B cell (primary cell): ENCODE data around the gene ACY1. TPM values are rescaled to one million over a fixed set of nuclear protein-coding genes. Genes with fewer than 3 reads are reported as not detected.
A peak's percentile ranks its signal among the peaks of the same experiment; 100 is the strongest.

ENCODE experiments used
- ATAC-seq: fragments of 200-7000 bp; cut with Tn5 transposase; one replicate; pipeline ENCODE4 v1.10.0; 2021; ENCODE audit warnings: low read depth, mild to moderate bottlenecking, moderate number of reproducible peaks, moderate library complexity
- CTCF ChIA-PET: fragments of 350-600 bp; sonication (Branson Sonifier 250); formaldehyde crosslinking; loops from one replicate; lab custom pipeline; 2021; ENCODE audit warnings: antibody characterized with exemption, inconsistent platforms; lab: Charles Lee
- POLR2A ChIA-PET: fragments of 350-600 bp; sonication (Branson Sonifier 250); formaldehyde crosslinking; loops from one replicate; lab custom pipeline; 2021; ENCODE audit warnings: antibody characterized with exemption; lab: Charles Lee
- DNase-seq: peaks from one replicate; pipeline ENCODE4 v3.0.0; 2013
- H2AFZ ChIP-seq: 2 replicates; pipeline ENCODE4 v1.6.1; 2012; ENCODE audit warnings: mild to moderate bottlenecking, low read depth, low read length; ENCODE audit not compliant: insufficient read depth, poor library complexity, severe bottlenecking
- H3K27ac ChIP-seq, 2 donors: 1 replicate in 1 of 2; 2 replicates in 1 of 2; pipeline ENCODE4 v1.5.1; 2012 to 2013; ENCODE audit warnings: low read length in 2 of 2, mild to moderate bottlenecking in 2 of 2, moderate library complexity in 1 of 2
- H3K27me3 ChIP-seq, 4 experiments: fragments of 200-600 bp in 1 of 4; sonication (generic) in 1 of 4; replicated peaks in 1 of 4; 1 replicate in 2 of 4; 2 replicates in 2 of 4; pipeline versions ENCODE4 v1.6.1 to v1.7.0; 2013 to 2016; ENCODE audit warnings: low read length in 3 of 4, mild to moderate bottlenecking in 2 of 4, mixed read lengths in 1 of 4, moderate library complexity in 1 of 4; ENCODE audit not compliant: insufficient read depth in 4 of 4, control insufficient read depth in 3 of 4; ENCODE audit errors: control extremely low read depth in 1 of 4
- H3K36me3 ChIP-seq, 2 experiments: replicated peaks in 1 of 2; 1 replicate in 1 of 2; 2 replicates in 1 of 2; pipeline versions ENCODE4 v1.6.1 to v1.7.1; 2013; ENCODE audit warnings: low read length in 1 of 2; ENCODE audit not compliant: insufficient read depth in 2 of 2, control insufficient read depth in 1 of 2; ENCODE audit errors: control extremely low read depth in 1 of 2, extremely low read depth in 1 of 2
- H3K4me1 ChIP-seq, 2 donors: fragments of 200-600 bp in 1 of 2; sonication (generic) in 1 of 2; 1 replicate in 1 of 2; 2 replicates in 1 of 2; pipeline versions ENCODE4 v1.5.1 to v1.6.1; 2013 to 2017; ENCODE audit warnings: low read length in 2 of 2; ENCODE audit not compliant: control insufficient read depth in 2 of 2, insufficient read depth in 2 of 2
- H3K4me2 ChIP-seq: replicated peaks from 2 replicates; pipeline ENCODE3; 2012; ENCODE audit warnings: mild to moderate bottlenecking, low read depth, low read length; ENCODE audit not compliant: poor library complexity, severe bottlenecking
- H3K4me3 ChIP-seq, 5 experiments: fragments of 200-600 bp in 1 of 5; sonication (generic) in 1 of 5; 1 replicate in 3 of 5; 2 replicates in 2 of 5; pipeline versions ENCODE4 v1.5.1 to v1.7.0; 2011 to 2016; ENCODE audit warnings: low read length in 4 of 5, mild to moderate bottlenecking in 4 of 5, low read depth in 2 of 5, control low read depth in 1 of 5, moderate library complexity in 1 of 5; ENCODE audit not compliant: insufficient read depth in 1 of 5; ENCODE audit errors: control extremely low read depth in 1 of 5, extremely low read depth in 1 of 5
- H3K79me2 ChIP-seq: fragments of 200-600 bp; sonication (generic); one replicate; pipeline ENCODE4 v1.6.0; 2016; ENCODE audit warnings: low read length; ENCODE audit not compliant: control insufficient read depth, insufficient read depth
- H3K9ac ChIP-seq: fragments of 200-600 bp; sonication (generic); 2 replicates; pipeline ENCODE4 v1.6.1; 2017; ENCODE audit warnings: mild to moderate bottlenecking, low read length, moderate library complexity
- H3K9me3 ChIP-seq, 3 donors: one replicate each; pipeline versions ENCODE4 v1.6.1 to v1.7.1; 2013; ENCODE audit warnings: low read length in 2 of 3; ENCODE audit not compliant: control insufficient read depth in 2 of 3, insufficient read depth in 1 of 3; ENCODE audit errors: control extremely low read depth in 1 of 3
- H4K20me1 ChIP-seq: 2 replicates; pipeline ENCODE4 v1.6.0; 2012; ENCODE audit warnings: mild to moderate bottlenecking, low read length; ENCODE audit not compliant: insufficient read depth, control insufficient read depth, poor library complexity, severe bottlenecking
- H3K27ac Mint-ChIP-seq: one replicate; pipeline ENCODE4 v1.8.0; 2021; ENCODE audit warnings: mixed read lengths
- H3K27me3 Mint-ChIP-seq: one replicate; pipeline ENCODE4 v1.8.0; 2021; ENCODE audit warnings: mixed read lengths
- H3K4me1 Mint-ChIP-seq: one replicate; pipeline ENCODE4 v1.8.0; 2021; ENCODE audit warnings: mixed read lengths
- H3K4me3 Mint-ChIP-seq: one replicate; pipeline ENCODE4 v1.8.0; 2021; ENCODE audit warnings: mixed read lengths
- H3K9me3 Mint-ChIP-seq: one replicate; pipeline ENCODE4 v1.8.0; 2022; ENCODE audit warnings: mixed read lengths; ENCODE audit not compliant: insufficient read depth
- EZH2 ChIP-seq: IDR thresholded peaks from 2 replicates; pipeline ENCODE4 v1.6.1; 2012; ENCODE audit warnings: borderline replicate concordance, low read depth, mild to moderate bottlenecking, moderate library complexity, low read length; ENCODE audit not compliant: insufficient read depth, poor library complexity, severe bottlenecking
- WGBS: methylation state at CpG from one replicate; pipeline ENCODE4 v1.1.5; 2013; ENCODE audit warnings: missing lambda C conversion rate; ENCODE audit not compliant: insufficient coverage; 5-methylcytosine and 5-hydroxymethylcytosine counted together
- intact Hi-C: fragments of 100-400 bp; cut with micrococcal nuclease; formaldehyde crosslinking; loops from one replicate; pipeline ENCODE4 v1.10.0; 2022
- polyA plus RNA-seq: library from polyadenylated mRNA; depleted of rRNA; stranded (reverse); fragments of >200 nt; gene quantifications from 2 replicates; pipeline ENCODE4 v1.2.3, GENCODE V29; 2012
- total RNA-seq, 2 donors: library from RNA; stranded (reverse); fragments of 120-200 nt in 1 of 2; gene quantifications; 1 replicate in 1 of 2; 2 replicates in 1 of 2; pipeline versions ENCODE4 v1.2.3 to v1.2.4, GENCODE V29; 2013 to 2022
- TF ChIP-seq, protein P1 (sequence below): fragments of 200-600 bp; IDR thresholded peaks from one replicate; pipeline ENCODE4 v1.8.0; 2022; ENCODE audit warnings: antibody characterized with exemption, mild to moderate bottlenecking

The ACY1 gene
- total and polyA plus RNA-seq, 2 donors (not counting 1 experiment from before 2014, with no cell fraction given) = 14.6 to 26.2 TPM

DNA sequence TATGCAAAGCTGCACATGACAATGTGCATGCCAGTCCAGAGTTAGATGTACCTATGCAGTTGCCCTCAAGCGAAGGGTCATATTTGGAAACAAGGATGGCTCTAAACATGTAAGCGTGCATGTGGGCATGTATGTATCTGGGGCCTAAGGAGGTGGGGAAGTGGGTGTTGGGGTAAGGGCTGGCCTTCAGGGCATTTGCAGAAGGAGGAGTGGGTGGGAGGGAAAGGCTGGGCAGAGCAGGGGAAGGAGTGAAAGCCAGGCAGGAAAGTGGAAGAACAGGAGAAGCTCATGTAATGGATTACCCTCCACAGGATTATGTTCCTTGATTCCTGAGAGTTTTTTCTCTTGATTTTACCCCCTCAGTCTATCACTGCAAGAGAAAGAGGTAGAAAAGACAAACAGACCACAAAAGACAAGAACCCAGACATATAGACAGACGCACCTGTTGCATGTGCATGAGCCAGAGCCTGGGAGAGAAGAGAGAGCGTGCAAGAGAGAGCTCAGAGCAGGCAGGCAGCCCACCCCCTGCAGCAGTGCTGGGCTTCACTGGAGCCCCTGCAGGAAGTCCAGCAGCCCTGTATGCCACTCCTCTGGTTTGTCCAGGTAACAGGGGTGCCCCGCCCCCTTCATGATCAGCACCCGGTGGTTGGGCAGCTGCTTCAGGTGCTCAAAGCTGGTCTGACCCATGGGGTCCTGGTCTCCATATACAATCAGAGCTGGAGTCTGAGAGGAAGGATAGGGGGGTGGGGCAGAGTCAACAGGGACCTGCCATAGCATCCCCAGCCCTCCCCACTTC is 14.3 kb upstream of the ACY1 start:
- Histone ChIP-seq H3K9ac (no peak overlapping the region), H3K4me2 (peak overlapping the region; percentile 99), H3K4me3 (no peak overlapping the region), H3K4me1 (peaks cover 7 to 28% of the 10 kb centered on the region in 2 donors), H3K9me3 (no peaks in the 10 kb centered on the region), H2AFZ (no peak overlapping the region), H3K36me3 (peaks cover 0 to 3% of the 10 kb centered on the region in 2 experiments), H4K20me1 (no peaks in the 10 kb centered on the region), H3K27me3 (no peaks in the 10 kb centered on the region), H3K27ac (no peak overlapping the region), H3K79me2 (peaks cover 13% of the 10 kb centered on the region)
- H3K9me3 Mint-ChIP-seq = no peaks in the 10 kb centered on the region
- intact Hi-C loops = no loop called here
- POLR2A ChIA-PET = interaction anchor here (1.4 kb wide), 1 partner anchor 9 kb away, joined by 3 read pairs; no protein-coding TSS in a partner anchor
- no peak for ATAC-seq
- DNase-seq = no peak
- CTCF ChIA-PET = interaction anchor here (1.2 to 2.6 kb wide), 3 partner anchors 14 to 27 kb away, joined by 3 to 14 read pairs (median 7); partner anchors contain the start of genes PARP3 and RRP9
- H3K4me1 Mint-ChIP-seq = peaks cover 29% of the 10 kb centered on the region
- H3K27ac Mint-ChIP-seq = peak overlapping the region; percentile 61
- no peak for TF ChIP-seq EZH2
- TF ChIP-seq, protein P1, sequence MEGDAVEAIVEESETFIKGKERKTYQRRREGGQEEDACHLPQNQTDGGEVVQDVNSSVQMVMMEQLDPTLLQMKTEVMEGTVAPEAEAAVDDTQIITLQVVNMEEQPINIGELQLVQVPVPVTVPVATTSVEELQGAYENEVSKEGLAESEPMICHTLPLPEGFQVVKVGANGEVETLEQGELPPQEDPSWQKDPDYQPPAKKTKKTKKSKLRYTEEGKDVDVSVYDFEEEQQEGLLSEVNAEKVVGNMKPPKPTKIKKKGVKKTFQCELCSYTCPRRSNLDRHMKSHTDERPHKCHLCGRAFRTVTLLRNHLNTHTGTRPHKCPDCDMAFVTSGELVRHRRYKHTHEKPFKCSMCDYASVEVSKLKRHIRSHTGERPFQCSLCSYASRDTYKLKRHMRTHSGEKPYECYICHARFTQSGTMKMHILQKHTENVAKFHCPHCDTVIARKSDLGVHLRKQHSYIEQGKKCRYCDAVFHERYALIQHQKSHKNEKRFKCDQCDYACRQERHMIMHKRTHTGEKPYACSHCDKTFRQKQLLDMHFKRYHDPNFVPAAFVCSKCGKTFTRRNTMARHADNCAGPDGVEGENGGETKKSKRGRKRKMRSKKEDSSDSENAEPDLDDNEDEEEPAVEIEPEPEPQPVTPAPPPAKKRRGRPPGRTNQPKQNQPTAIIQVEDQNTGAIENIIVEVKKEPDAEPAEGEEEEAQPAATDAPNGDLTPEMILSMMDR = no peak
- no peaks in the 10 kb centered on the region for H3K27me3 Mint-ChIP-seq
- WGBS = 96% methylated on average over 6 of the region's 6 CpGs
- peak overlapping the region; percentile 88 for H3K4me3 Mint-ChIP-seq

DNA sequence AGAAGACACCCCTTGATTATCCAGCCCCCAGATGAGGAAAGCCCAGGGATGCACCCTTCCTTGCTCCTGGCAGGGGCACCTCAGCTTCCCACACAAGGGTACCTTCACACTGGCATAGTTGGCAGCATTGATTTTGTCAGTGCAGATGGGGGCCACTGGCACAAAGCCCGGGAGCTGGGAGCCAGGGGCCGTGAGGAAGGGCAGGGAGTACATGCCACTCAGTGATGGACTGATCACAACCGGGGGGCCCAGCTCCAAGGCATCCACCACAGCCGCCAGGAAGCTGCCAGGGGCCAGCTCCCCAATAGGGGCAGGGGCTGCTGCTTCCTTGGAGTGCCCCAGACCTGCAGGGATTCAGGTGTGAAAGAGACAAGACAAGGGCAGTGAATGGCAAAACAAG is 13.5 kb upstream of the ACY1 start:
- Mint-ChIP-seq H3K9me3 (no peaks in the 10 kb centered on the region), H3K4me3 (no peak overlapping the region), H3K27me3 (no peaks in the 10 kb centered on the region), H3K27ac (no peak overlapping the region), H3K4me1 (peaks cover 32% of the 10 kb centered on the region)
- Histone ChIP-seq H2AFZ (no peak overlapping the region), H3K79me2 (peaks cover 18% of the 10 kb centered on the region), H3K4me3 (no peak overlapping the region), H3K36me3 (peaks cover 0 to 3% of the 10 kb centered on the region in 2 experiments), H3K27me3 (no peaks in the 10 kb centered on the region), H3K4me1 (peaks cover 13 to 36% of the 10 kb centered on the region in 2 donors), H3K9me3 (no peaks in the 10 kb centered on the region), H3K27ac (no peak overlapping the region), H3K9ac (no peak overlapping the region), H4K20me1 (no peaks in the 10 kb centered on the region), H3K4me2 (no peak overlapping the region)
- DNase-seq (no peak), ATAC-seq (no peak)
- intact Hi-C loops = loop anchor here (10.0 kb wide), 1 partner anchor 735 kb away; the partner anchor contains the start of genes GLT8D1 and SPCS1
- WGBS = 97% methylated on average over 4 of the region's 4 CpGs
- POLR2A ChIA-PET = interaction anchor here (0.9 to 1.4 kb wide), 2 partner anchors 10 to 28 kb away, joined by 3 read pairs; partner anchors contain the start of gene RRP9
- CTCF ChIA-PET = interaction anchor here (1.5 kb wide), 1 partner anchor 28 kb away, joined by 7 read pairs; the partner anchor contains the start of genes PARP3 and RRP9
- TF ChIP-seq, protein P1 = no peak
- TF ChIP-seq EZH2 = no peak
